GM23338 (cell line): ENCODE data around the gene FTCDNL1. TPM values are rescaled to one million over a fixed set of nuclear protein-coding genes. Genes with fewer than 3 reads are reported as not detected.
A peak's percentile ranks its signal among the peaks of the same experiment; 100 is the strongest.

Experiments used
- ATAC-seq: fragments of 200-7000 bp; cut with Tn5 transposase; 3 replicates; pipeline ENCODE4 v1.9.1; 2020
- DNase-seq: peaks from one replicate; pipeline ENCODE4 v3.0.0-alpha.2; 2015; ENCODE audit warnings: low spot score
- H2AFZ ChIP-seq: fragments of 200-600 bp; sonication (generic); 2 replicates; pipeline ENCODE4 v1.8.0; 2016; ENCODE audit warnings: antibody characterized with exemption, mild to moderate bottlenecking, moderate library complexity
- H3F3A ChIP-seq: fragments of 200-600 bp; sonication (generic); replicated peaks from 2 replicates; pipeline ENCODE4 v1.8.0; 2017; ENCODE audit warnings: antibody characterized with exemption, mixed run types, low read depth
- H3K27ac ChIP-seq: fragments of 200-600 bp; sonication (generic); 2 replicates; pipeline ENCODE4 v1.6.1; 2016; ENCODE audit warnings: low read depth
- H3K27me3 ChIP-seq: fragments of 200-600 bp; sonication (generic); 2 replicates; pipeline ENCODE4 v1.8.0; 2016; ENCODE audit warnings: mild to moderate bottlenecking, mixed run types, moderate library complexity; ENCODE audit not compliant: insufficient read depth
- H3K36me3 ChIP-seq: fragments of 200-600 bp; sonication (generic); 2 replicates; pipeline ENCODE4 v1.8.0; 2016; ENCODE audit warnings: mild to moderate bottlenecking; ENCODE audit not compliant: insufficient read depth
- H3K4me1 ChIP-seq: fragments of 200-600 bp; sonication (generic); 2 replicates; pipeline ENCODE4 v1.8.0; 2016; ENCODE audit warnings: mild to moderate bottlenecking, moderate library complexity; ENCODE audit not compliant: insufficient read depth
- H3K4me2 ChIP-seq: fragments of 200-600 bp; sonication (generic); 2 replicates; pipeline ENCODE4 v1.7.1; 2017; ENCODE audit warnings: mixed run types
- H3K4me3 ChIP-seq: fragments of 200-600 bp; sonication (generic); 2 replicates; pipeline ENCODE4 v1.6.1; 2016; ENCODE audit warnings: mixed run types
- H3K79me2 ChIP-seq: fragments of 200-600 bp; sonication (generic); replicated peaks from 2 replicates; pipeline ENCODE4 v1.8.0; 2017; ENCODE audit warnings: mild to moderate bottlenecking; ENCODE audit not compliant: insufficient read depth
- H3K9me2 ChIP-seq: fragments of 200-600 bp; sonication (generic); 2 replicates; pipeline ENCODE4 v1.8.0; 2017; ENCODE audit not compliant: insufficient read depth
- H4K20me1 ChIP-seq: fragments of 200-600 bp; sonication (generic); replicated peaks from 2 replicates; pipeline ENCODE4 v1.8.0; 2017; ENCODE audit warnings: mild to moderate bottlenecking; ENCODE audit not compliant: insufficient read depth
- H3K27ac Mint-ChIP-seq: 2 replicates; pipeline ENCODE4 v1.8.0; 2020; ENCODE audit warnings: inconsistent platforms, mild to moderate bottlenecking, moderate library complexity, mixed read lengths
- H3K27me3 Mint-ChIP-seq: 3 replicates; pipeline ENCODE4 v1.8.0; 2022; ENCODE audit warnings: low read depth, mild to moderate bottlenecking, moderate library complexity, mixed read lengths, inconsistent platforms; ENCODE audit not compliant: insufficient read depth, poor library complexity
- H3K36me3 Mint-ChIP-seq: 3 replicates; pipeline ENCODE4 v1.8.0; 2021; ENCODE audit warnings: low read depth, mild to moderate bottlenecking, inconsistent platforms, moderate library complexity, mixed read lengths
- H3K4me1 Mint-ChIP-seq: 3 replicates; pipeline ENCODE4 v1.8.0; 2020; ENCODE audit warnings: mild to moderate bottlenecking, inconsistent platforms, mixed read lengths
- H3K4me3 Mint-ChIP-seq: 3 replicates; pipeline ENCODE4 v1.8.0; 2021; ENCODE audit warnings: moderate library complexity, mild to moderate bottlenecking, inconsistent platforms, mixed read lengths
- H3K9me3 Mint-ChIP-seq: 3 replicates; pipeline ENCODE4 v1.8.0; 2020; ENCODE audit warnings: moderate library complexity, mild to moderate bottlenecking, inconsistent platforms, mixed read lengths
- CREB1 ChIP-seq: fragments of 250-450 bp; sonication (Bioruptor Pico); IDR thresholded peaks from 2 replicates; pipeline ENCODE4 v1.5.0; 2020; ENCODE audit warnings: low read depth, mild to moderate bottlenecking, moderate library complexity
- CTCF ChIP-seq, 2 experiments: fragments of 200-600 bp in 1 of 2; sonication (generic) in 1 of 2; conservative IDR thresholded peaks; 2 replicates each; pipeline versions ENCODE4 v1.5.1 to v1.6.1; 2016 to 2017; ENCODE audit warnings: antibody characterized with exemption in 2 of 2, low read depth in 2 of 2, mild to moderate bottlenecking in 2 of 2, moderate library complexity in 1 of 2
- ETS1 ChIP-seq: IDR thresholded peaks from 2 replicates; pipeline ENCODE4 v1.6.1; 2016; ENCODE audit warnings: antibody characterized with exemption
- EZH2 ChIP-seq: fragments of 200-600 bp; sonication (generic); IDR thresholded peaks from one replicate; pipeline ENCODE4 v1.8.0; 2017; ENCODE audit warnings: antibody characterized with exemption, mild to moderate bottlenecking, low read depth; ENCODE audit not compliant: unreplicated experiment
- EZH2phosphoT487 ChIP-seq: fragments of 200-600 bp; sonication (generic); IDR thresholded peaks from one replicate; pipeline ENCODE4 v1.8.1; 2018; ENCODE audit warnings: antibody characterized with exemption; ENCODE audit not compliant: unreplicated experiment
- JUNB ChIP-seq: IDR thresholded peaks from one replicate; pipeline ENCODE4 v1.6.1; 2016; ENCODE audit warnings: antibody characterized with exemption; ENCODE audit not compliant: unreplicated experiment
- POLR2AphosphoS5 ChIP-seq: IDR thresholded peaks from 2 replicates; pipeline ENCODE4 v1.6.1; 2016; ENCODE audit warnings: antibody characterized with exemption, low read depth
- REST ChIP-seq: IDR thresholded peaks from one replicate; pipeline ENCODE4 v1.6.1; 2018; ENCODE audit warnings: antibody characterized with exemption; ENCODE audit not compliant: unreplicated experiment
- STAT1 ChIP-seq: IDR thresholded peaks from one replicate; pipeline ENCODE4 v1.6.1; 2016; ENCODE audit warnings: antibody characterized with exemption; ENCODE audit not compliant: unreplicated experiment
- ZNF331 ChIP-seq: fragments of 250-450 bp; sonication (Bioruptor Pico); IDR thresholded peaks from 2 replicates; pipeline ENCODE4 v1.5.0; 2020; ENCODE audit warnings: low read depth, mild to moderate bottlenecking, moderate library complexity
- ZNF462 ChIP-seq: fragments of 250-450 bp; sonication (Bioruptor Pico); IDR thresholded peaks from 2 replicates; pipeline ENCODE4 v1.5.0; 2020; ENCODE audit warnings: mild to moderate bottlenecking, moderate library complexity
- polyA plus RNA-seq: library from polyadenylated mRNA; unstranded; fragments of >200 nt; fragmentation: Nextera tagmentation; extraction: Ambion mirVana; gene quantifications from 2 replicates; pipeline ENCODE4 v1.2.1, GENCODE V29; 2016
- total RNA-seq: library from RNA; depleted of rRNA; stranded (reverse); fragments of >200 nt; shearing (Covaris generic); gene quantifications from 2 replicates; pipeline ENCODE4 v1.2.3, GENCODE V29; 2014

The FTCDNL1 gene
- total and polyA plus RNA-seq, 2 experiments from 2014 or later = 1.7 to 2.0 TPM

- Histone ChIP-seq H3K9me2 (no peaks in the 10 kb centered on the region), H2AFZ (no peak overlapping the region), H3K79me2 (no peaks in the 10 kb centered on the region), H3K4me3 (no peak overlapping the region), H3K4me1 (peaks cover 22% of the 10 kb centered on the region), H3F3A (no peaks in the 10 kb centered on the region), H3K4me2 (no peak overlapping the region), H4K20me1 (no peaks in the 10 kb centered on the region), H3K27ac (no peak overlapping the region), H3K27me3 (no peaks in the 10 kb centered on the region), H3K36me3 (no peaks in the 10 kb centered on the region)
- H3K9me3 Mint-ChIP-seq = no peaks in the 10 kb centered on the region
- H3K27me3 Mint-ChIP-seq = peaks cover 1% of the 10 kb centered on the region
- H3K27ac Mint-ChIP-seq = no peak overlapping the region
- H3K4me1 Mint-ChIP-seq = peaks cover 33% of the 10 kb centered on the region
- no peak overlapping the region for H3K4me3 Mint-ChIP-seq
- TF ChIP-seq ZNF462 (CRISPR knock-in tag) (no peak), ZNF331 (CRISPR knock-in tag) (no peak), EZH2 (no peak), ETS1 (no peak), POLR2AphosphoS5 (no peak), REST (no peak), STAT1 (no peak), JUNB (no peak), CREB1 (CRISPR knock-in tag) (no peak), CTCF (conservative IDR thresholded peaks at IDR 0.05; ENCODE audit: low read depth in 2 of 2) (no peak), EZH2phosphoT487 (no peak)
- ATAC-seq = peak; percentile 55; the same call in 2 of the 3 replicates
- no peak for DNase-seq
- no peaks in the 10 kb centered on the region; the same call in 2 of the 3 replicates for H3K36me3 Mint-ChIP-seq
These were observed 12.6 kb downstream of the FTCDNL1 start for GRCh38 chr2:199838399-199838798.
